DMS79 (cell line): ENCODE data around the gene GPR107.
A peak's percentile ranks its signal among the peaks of the same experiment; 100 is the strongest.

Experiments
- DNase-seq: peaks from one replicate; lab custom pipeline; 2025; lab: John Stamatoyannopoulos, UW

Gene GPR107

GRCh38 chr9:130054325-130054786 is 650 bp downstream of the GPR107 start:
- DNase-seq: no peak

DNA sequence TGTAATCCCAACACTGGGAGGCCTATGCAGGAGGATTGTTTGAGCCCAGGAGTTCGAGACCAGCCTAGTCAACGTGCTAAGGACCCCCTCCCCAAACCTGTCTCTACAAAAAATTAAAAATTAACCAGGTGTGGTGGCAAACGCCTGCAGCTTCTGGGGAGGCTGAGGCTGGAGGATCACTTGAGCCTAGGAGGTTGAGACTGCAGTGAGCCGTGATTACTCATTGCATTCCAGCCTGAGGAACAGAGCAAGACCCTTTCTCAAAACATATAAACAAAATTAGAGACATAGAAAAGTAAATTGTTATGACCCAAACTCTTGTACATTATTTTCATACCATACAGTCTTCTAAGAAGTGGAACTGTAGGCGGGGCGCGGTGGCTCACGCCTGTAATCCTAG is 1.1 kb downstream of the GPR107 start:
- DNase-seq: no peak

DNA sequence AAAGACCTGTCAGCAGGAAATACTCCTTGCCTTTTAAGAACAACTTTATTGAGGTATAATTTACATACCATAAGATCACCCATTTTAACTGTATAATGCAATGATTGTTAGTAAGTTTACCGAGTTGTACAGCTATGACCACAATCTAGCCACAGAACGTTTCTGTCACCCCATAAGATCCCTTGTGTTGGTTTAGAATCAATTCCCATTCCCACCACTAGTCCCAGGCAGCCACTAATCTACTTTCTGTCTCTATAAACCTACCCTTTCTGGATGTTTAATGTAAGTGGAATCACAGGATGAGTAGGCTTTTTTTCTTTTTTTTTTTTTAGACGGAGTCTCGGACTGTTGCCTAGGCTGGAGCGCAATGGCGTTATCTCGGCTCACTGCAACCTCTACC is 4.4 kb downstream of the GPR107 start:
- no peak for DNase-seq

- no peak for DNase-seq
These were observed 5.2 kb downstream of the GPR107 start for GRCh38 chr9:130058887-130059286.

DNA sequence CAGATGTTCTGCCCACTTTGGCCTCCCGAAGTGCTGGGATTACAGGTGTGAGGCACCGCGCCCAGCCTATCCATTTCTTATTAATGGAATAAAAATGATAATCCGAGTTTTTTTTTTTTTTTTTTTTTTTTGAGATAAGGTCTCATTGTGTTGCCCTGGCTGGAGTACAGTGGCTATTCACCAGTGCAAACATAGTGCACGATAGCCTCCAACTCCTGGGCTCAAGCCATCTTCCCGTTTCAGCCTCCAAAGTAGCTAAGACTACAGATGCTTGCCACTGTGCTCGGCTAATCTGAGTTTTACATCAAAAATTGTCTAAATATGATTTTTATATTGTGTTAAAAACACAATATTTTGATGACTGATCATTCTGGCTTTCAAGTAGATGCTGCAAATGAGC is 6.6 kb downstream of the GPR107 start:
- DNase-seq: no peak

- no peak for DNase-seq
These were observed 9.0 kb downstream of the GPR107 start for GRCh38 chr9:130062750-130063149.

- DNase-seq: no peak
These were observed 10.9 kb downstream of the GPR107 start for GRCh38 chr9:130064621-130065020.

DNA sequence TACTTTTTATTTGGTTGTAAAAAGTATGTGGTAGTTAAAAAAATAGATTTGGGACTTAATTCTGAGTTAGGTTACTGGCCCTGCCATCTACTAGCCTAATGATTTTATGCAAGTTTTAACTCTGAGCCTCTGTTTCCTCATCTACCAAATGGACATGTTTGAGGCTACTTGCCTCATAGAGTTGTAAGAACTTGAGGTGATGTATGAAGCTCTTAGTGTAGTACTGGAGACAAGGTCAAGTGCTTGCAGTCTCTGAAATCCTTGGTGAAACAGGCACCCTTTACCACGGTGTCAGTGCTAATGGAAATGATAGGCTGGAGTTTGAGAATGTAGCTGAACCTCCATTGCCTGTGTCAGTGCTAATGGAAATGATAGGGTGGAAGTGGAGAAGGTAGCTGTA is 15.3 kb downstream of the GPR107 start:
- peak; percentile 34 for DNase-seq

DNA sequence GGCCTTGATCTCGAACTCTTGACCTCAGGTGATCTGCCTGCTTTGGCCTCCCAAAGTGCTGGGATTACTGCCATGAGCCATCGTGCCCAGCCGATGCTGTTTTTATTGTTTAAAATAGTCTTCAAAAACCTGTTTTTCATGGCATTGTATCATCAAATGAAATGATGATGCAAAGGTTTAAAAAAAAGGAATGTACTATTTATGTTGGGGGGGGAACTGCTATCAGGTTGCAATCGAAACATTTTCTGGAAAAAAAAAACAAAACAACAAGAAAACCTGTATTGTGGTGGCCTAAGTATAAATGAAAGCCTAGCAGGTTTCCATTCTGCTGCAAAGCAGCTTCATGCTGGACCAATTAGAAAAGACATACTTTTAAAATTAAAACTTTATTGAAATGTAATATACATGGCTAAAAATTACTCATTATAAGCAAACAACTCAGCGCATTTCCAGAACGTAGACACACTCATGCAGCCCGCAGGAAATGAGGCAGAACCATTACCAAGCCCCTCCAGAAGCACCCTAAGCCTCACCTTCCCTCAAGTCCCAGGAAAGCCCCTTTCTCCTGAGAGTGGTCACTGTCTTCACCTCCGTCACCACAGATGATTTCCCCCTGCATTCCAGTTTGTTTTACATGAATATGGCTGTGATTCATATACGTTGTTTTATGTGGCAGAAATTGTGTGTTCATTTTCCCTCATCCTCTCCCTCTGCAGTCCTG is 19.0 kb downstream of the GPR107 start:
- no peak for DNase-seq

DNA sequence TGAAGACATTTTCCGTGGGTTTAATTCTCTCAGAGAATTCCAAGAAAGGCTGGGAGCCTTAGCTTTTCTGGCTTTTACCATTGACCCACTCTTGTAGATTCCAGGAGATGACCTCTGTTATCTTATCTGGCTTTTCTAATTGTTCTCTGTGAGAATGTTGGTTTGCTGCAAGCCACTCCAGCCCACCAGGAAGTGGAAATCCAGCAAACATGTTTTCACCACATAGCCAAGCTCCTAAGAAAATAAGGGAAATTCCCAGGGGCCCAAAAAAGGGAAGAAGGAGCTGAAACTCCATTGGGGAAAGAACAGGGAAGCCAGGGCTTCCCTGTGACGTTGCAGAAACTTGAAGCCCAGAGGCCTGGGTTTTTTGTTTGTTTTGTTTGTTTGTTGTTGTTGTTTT is 19.7 kb downstream of the GPR107 start:
- DNase-seq: no peak

GRCh38 chr9:130078547-130078946 is 24.8 kb downstream of the GPR107 start:
- no peak for DNase-seq

- DNase-seq: no peak
These were observed 30.6 kb downstream of the GPR107 start for GRCh38 chr9:130084337-130084736.

- no peak for DNase-seq
These were observed 34.3 kb downstream of the GPR107 start for GRCh38 chr9:130088051-130088450.

DNA sequence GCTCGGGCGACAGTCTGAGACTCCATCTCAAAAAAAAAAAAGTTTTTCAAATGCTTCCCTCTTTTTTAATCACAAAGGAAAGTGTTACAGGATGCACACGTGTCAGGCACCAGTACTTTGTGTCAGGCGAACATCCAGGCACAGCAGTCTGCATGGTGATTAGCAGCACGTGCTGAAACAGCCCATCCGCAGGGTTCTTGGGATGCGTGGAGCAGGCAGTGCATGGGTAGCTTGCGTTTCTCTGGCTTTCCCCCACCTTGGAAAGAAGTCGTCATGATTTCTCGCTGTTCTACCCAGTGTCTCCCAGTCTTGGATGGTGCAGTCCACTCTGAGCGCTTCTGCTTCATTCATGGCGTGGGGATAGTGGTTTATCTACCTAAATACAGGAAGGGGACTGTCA is 35.4 kb downstream of the GPR107 start:
- DNase-seq: no peak

GRCh38 chr9:130090915-130091314 is 37.2 kb downstream of the GPR107 start:
- no peak for DNase-seq

GRCh38 chr9:130092910-130093309 is 39.2 kb downstream of the GPR107 start:
- DNase-seq: no peak

DNA sequence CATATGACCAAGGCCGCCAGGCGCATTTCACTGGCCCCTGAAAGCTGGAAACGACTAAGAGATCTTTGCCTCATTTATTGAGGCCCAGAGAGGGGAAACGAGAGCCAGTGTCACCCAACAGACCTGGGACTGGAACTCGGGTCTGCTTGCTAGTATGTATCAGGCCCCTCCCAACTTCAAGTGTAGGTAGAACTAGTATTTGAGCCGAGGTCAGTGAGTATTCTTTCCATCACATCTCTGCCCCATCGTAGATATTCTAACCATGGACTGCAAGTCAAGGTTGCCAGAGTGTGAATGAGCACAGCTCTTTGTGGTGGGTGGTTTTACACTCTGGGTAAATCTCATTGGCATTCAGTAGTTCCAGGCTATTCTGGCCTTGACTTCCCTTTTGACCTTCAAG is 42.2 kb downstream of the GPR107 start:
- DNase-seq: no peak

- no peak for DNase-seq
These were observed 47.0 kb downstream of the GPR107 start for GRCh38 chr9:130100681-130101080.

GRCh38 chr9:130101915-130102314 is 48.2 kb downstream of the GPR107 start:
- DNase-seq: no peak

- no peak for DNase-seq
These were observed 50.9 kb downstream of the GPR107 start for GRCh38 chr9:130104491-130105193.

DNA sequence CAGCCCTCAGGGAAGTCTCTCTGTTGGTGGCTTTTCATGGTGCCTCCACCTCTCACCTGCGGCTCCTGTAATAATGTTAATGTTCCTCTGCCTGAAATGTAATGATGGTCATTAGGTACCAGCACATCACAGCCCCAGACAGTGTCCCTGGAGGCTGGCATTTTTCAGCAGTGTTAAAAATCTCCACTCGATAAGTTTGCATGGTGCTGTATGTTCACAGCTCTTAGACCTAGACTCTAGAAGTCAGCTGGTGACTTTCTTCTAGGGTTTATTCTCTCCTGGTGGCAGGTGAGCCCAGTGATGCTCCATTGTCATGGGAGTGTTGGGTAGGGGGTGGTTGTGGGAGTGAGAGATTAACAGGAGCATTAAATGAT is 53.1 kb downstream of the GPR107 start:
- no peak for DNase-seq

DNA sequence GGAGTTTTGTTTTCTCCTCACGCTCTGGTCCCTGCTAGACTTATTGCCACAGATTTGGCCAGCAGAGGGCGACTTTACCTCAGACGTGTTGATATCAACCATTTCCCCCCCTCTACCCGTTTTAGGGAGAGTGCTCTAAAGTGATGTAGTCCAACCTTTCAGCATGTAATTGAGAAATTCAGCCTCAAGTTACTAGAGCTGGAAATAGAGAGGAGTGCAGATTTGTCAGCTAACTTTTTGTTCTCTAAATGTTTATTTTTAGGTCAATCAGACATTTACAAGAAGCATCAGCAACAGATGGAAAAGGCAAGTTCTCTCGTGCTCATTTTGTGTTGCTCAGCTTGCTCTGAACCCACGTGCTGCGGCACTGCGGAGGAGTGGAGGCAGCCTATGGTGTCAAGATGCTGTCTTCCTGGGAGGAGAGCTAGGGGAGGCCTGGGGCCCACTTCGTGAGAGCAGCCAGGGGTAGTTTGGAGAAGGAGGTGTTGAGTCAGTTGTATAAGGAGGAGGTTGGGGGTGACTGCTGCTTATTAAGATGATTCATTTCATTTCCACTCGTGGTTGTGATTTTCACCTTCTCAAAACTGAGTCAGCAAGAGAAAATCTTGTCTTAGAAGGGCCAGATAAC is 53.6 kb downstream of the GPR107 start:
- peak; percentile 55 for DNase-seq

GRCh38 chr9:130107955-130108354 is 54.2 kb downstream of the GPR107 start:
- DNase-seq: no peak
